NCI-H2029 treated with DMSO at 0.1 percent for 48 hours (cell line): ENCODE measurements around the gene CPNE5.

Source experiments
- DNase-seq: peaks from one replicate; lab custom pipeline; 2025; lab: John Stamatoyannopoulos, UW

Gene CPNE5

DNA sequence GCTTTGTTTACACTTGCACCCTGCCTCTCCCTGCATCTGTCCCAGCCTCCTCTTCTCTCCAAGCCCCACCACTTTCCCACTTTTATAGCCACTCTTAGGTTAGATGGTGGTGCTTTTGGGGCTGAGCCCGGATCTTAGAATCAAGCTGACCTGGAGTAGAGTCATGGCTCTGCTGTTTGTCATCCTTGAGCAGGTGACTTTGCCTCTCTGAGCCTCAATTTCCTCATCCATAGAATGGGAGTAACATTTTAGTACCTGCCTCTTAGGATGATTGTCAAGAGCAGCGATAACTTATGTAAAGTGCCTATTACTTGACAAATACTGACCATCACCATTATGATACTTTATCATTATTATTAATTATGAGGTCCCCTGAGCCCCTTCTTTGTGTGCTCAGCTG lies 48.2 kb downstream of the CPNE5 start:
- DNase-seq: no peak

DNA sequence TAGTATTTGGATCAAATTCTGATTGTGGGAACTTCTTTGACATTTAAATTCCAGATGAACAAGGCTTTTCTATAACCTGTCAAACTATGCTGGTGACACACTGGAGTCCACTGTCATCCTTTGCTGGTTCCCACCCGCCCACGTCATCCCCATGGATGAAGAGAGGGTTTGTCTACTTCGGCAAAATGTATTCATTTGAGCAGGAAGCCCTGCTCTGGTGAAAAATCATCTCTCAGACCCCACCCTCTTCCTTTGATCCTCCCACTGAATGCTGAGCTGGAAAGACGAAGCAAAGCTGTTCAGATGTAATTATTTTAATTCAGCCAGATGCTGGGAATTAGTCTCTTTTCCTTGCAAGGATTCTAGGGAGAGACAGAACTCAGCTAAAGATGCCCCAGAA lies 50.5 kb downstream of the CPNE5 start:
- DNase-seq: no peak

DNA sequence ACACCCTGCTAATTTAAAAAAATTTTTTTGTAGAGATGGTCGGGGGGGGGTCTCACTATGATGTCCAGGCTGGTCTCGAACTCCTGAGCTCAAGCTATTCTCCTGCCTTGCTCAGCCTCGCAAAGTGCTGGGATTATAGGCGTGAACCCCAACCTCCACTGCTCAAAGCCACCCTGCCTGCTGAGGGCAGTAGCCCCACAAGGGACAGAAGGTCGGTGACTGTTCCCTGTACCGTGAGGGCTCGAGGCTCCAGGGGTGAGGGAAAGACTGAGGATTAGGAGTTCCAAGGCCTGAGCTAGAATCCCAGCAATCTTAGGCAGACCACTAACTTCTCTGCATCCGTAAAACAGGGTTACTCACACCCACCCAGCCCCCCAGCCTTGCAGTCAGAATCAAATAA lies 51.1 kb downstream of the CPNE5 start:
- DNase-seq: no peak

DNA sequence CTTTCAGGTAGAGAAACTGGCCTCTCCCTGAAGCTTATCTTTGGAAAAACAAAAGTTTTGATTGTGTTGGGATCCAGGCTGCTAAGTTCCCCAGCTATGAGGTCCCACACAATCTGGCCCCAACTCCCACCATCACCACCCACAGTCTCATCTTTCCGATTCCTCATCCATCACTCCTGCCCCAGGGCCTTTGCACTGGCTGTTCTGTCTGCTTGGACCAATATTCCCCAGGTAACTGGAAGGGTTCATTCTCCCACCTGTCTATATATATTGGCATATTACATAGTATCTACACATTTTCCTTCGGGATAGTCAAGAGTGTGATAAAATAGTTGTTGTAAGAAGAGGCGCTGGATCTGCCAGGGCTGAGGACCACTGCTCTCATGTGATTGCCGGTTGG lies 52.0 kb downstream of the CPNE5 start:
- no peak for DNase-seq

DNA sequence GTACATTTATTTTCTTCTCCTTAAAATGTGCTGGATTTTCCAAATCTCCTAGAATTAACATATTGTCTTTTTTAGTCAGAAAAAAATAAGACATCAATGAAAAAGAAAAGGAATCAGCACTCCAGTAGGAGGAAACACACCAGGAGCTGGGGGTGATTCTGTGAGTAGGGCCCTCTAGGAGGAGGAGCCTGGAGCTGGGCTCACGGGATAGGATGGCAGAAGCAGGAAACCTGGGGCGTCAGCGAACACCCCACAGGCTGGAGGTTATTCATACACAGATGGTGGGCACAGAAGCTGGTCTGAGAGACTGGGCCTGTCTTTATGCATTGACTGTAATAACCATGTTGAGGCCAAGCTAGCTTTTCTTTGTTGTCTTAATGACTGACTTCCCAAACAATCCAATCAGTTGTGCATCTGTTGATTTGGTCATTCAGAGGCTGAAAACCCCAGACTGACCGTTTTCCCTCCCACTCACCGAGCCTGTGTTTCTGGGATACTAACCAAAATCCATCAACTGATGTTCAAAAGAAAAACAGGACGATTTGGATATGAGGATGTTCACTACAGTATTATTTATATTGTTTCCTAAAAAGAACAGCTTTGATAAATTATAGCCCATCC lies 53.1 kb downstream of the CPNE5 start:
- DNase-seq: no peak

DNA sequence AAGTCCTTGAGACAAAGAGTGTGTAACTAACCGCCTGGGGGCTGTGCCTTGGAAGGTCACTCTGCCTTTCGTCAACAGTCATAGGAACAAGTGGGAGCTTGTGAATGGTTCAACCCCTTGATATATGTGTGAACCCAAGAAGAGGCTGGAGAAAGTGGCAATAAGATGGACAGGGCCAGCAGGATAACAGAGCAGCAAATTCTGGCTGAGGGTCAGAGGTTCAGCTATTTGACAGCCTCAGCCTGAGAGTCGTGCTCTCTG lies 54.9 kb downstream of the CPNE5 start:
- no peak for DNase-seq

DNA sequence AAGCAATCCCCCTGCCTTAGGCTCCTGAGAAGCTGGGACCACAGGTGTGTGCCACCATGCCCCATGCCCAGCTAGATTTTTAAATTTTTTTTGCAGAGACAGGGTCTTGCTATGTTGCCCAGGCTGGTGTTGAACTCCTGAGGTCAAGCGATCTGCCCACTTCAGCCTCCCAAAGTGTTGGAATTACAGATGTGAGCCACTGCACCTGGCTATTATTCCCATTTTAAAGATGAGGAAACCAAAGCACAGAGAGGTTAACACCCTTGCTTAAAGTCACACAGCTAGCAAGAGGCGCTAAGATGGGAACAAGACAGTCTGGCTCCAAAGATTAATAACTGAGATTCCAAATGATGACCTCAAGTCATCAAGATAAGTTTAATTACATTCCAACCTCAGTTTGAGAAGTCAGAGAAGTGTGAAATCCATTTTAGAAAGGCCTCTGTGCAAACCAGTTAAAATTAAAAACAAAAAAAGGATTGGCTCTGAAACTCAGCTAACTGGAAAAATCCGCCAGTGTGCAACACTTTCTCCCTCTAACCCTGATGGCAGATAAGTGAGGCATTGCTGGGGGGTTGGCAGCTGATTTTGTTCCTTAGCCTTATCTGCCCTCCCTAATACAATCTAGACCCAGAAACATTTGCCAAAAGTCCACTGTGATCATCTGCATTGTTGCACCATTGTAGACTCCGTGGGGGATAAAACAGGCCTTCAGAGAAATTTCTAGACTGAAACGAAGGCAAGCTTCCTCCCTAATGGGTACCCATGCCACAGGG lies 55.5 kb downstream of the CPNE5 start:
- DNase-seq: no peak

DNA sequence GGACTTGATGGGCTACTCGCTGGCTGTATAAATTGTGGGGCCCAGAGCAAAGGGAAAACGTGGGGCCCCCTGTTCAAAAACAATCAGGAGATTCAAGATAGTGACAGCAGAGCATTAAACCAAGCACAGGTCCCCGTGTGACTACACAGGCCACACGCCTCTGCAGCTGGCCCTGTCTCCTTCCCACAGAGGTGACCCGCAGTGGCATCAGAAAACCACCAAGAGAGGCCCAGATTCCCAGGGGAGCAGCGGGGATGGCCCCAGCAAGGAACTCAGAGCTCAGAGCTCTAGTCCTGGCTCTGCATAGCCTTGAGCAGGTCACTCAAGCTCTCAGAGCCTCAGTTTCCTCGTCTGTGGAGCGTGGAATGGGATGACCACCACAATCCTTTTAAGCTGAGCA lies 57.6 kb downstream of the CPNE5 start:
- DNase-seq: no peak

DNA sequence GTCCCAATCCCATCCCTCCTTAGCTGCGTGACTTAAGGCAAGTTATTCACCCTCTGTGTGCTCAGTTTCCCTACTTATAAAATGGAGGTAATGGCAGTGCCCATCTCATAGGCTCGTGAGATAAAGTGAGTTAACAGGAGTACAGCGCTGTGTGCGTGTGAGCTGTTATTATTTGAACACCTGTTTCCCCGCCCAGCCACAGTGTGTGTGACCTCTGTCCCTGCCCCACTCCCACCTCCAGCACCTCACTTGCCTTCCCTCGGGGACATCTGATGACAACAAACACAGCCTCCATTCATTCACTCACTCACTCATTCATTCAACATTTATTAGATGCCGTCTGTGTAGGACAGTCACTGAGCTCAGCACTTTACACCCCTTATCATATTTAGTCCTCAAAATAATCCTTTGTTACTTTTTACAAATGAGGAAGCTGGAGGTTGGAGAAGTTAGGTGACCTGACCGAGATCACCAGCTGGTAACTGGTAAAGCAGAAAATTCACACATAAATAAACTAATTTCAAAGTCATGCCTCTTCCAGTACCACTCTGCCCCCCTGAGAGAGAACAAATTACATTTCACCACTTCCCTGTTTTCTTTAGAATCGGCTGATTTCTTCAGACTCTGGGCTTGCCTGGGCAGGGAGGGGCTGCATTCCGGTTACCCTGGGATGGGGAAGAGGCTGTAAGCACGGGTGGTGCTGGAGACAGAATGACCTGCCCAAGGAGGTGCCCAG lies 58.6 kb downstream of the CPNE5 start:
- DNase-seq: no peak

DNA sequence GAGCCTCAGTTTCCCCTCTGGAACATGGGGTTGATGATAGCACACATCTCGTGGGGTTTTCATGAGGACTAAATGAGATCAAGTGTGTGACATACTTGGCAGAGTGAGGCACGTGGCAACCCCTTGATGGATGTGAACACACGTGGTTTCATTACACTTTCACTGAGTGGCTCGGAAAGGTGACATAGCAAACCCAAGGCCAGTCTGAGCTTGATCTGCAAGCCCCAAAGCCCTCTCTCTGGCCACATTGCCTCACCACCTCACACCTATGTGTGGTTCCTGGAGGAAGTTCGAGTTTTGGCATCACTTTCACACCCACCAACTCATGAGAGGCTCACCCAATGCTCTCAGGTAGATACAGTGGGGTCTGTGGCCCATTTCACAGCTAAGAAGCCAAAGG lies 60.0 kb downstream of the CPNE5 start:
- no peak for DNase-seq

DNA sequence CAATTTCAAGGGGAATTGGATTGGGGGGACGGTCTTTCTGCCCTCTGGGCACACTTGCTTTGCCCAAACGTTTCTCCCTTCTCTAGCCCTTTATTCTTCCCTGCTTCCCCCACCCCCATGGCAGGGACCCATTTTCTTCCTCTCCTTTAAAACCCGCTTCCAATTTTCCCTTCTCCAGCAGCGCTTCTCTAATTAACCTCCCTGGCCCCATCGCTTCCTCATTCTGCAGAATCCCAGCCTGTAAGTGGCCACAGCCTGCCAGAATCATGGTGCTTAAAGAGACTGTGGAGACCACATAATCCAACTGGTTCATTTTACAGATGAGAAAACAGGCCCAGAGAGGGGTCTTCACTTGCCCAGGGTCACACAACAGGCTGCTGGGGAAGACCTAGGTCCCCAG lies 61.4 kb downstream of the CPNE5 start:
- no peak for DNase-seq

DNA sequence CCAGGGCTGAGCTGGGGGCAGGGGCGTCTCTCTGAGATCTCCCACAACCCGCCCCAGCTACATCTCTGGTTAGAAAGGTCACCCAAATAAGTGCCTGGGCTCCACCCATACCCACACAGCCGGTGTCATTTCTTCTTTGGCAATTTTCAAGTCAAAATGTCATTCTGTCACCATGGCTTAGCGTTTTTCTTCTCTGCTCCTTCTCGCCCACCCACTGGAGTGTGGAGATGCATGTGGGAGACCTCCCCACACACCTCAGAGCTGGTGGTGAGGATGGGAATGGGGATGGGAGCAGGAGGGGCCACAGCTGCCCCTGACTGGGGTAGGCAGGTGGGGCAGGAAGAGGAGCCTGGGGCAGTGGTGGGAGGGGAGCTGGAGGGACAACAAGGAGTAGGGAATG lies 63.1 kb downstream of the CPNE5 start:
- no peak for DNase-seq

DNA sequence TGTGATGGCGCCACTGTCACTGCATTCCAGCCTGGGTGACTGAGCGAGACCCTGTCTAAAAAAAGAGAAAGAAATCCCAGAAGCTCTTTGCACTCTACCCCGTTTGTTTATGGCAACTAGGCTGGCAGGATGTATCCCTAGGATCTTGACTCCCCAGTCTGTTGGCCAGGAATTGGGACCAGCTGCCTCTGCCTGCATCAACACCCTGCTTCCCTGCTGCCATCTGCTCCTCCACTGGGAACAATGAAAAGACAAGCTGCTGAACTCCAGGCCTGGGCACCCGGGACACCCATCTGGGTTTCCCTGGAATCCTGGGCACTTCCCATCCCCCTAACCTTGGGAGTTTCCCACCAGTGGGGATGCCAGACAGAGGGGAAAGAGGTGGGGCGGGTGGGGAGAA lies 64.9 kb downstream of the CPNE5 start:
- no peak for DNase-seq

DNA sequence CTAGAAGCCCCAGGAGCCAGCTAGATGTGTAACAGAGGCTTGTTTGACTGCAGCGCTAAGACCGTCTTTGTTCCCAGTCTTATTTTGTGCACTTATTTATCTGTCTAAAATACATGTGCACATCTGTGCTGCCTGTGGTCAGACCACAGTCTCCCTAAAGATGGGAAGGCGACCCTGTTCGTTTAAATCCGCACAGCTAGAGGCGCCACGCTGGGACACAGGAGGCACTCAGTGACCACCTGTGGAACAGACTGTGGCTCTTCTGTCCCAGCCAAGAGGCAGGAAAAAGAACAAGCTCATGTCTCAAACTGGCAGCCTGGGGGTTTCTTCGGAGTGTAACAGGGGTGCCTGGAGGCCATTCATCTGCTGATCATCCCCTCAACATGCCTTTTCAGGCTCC lies 66.8 kb downstream of the CPNE5 start:
- no peak for DNase-seq

DNA sequence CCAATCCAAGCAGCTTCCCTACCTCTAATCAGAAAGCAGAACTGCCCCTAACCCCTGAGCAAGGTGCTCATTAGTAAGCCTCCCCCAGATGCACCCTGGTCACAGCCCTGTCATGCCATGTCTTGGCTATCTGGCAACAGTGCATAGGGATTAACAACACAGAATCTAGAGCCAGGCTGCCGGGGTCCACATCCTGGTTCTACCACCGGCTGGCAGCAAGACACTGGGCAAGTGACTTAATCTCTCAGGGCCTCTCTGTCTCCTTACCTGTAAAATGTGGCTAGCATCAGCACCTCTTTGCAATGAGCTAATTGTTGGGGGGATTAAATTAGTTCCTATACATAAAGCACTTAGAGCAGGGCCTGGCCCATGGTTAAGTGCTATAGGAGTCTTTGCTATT lies 68.1 kb downstream of the CPNE5 start:
- DNase-seq: no peak

DNA sequence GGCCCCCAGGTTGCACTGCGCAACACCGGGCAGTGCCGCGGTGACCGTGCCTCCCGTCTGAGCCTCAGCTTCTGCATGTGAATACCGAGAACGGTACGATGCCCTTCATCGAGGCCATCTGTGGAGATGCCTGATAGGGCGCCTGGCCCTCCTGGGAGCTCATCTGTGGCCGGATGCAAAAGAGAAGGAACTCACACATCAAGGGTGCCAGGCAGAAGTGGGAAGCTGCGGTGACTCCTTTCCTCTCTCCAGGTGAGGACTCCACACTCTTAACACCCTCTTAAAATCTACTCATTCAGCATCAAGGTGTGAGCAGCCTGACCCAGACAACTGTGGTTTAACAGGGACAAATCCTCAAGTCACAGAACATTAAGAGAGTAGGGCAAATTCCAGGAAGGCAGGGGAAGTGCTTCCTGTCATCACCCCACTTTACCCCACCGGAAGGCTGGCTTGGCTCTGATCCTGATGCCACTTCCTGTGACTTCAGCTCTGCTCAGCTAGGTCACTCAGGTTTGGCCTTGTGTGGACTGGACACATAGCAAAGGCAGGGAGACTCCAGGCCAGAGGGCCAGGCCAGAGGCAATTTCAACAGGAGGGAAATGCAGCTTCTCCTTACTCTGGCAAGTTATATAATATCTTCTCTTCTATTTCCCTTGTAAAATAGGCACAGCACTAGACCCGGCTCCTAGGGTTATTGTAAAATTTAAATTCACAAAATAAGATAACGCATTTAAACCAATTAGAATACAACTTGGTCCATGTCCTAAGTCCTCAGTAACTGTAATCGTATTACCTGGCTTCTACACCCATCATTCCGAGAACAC lies 69.4 kb downstream of the CPNE5 start:
- DNase-seq: no peak

DNA sequence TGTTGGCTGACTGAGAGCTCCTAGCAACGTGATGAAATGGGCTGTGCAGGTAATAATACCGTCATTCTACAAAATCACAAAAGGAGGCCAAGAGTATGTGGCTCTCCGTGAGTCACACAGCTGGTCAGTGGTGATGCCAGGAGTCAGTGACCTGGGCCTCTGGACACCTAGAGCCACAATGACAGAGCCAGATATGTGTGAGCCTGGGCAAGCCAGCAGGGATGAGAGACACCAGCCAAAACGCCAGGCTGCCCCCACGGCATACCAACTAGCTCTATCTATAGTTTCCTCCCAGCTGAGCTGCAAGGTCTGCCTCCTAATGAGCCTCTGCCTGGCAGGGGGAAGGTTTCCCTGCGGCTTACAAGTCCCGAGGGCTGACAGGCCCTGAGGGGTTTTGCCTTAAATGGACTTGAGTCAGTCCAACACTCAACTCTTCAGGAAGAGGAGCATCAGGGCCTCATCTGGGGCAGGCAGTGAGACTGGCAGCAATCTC lies 70.0 kb downstream of the CPNE5 start:
- DNase-seq: no peak

DNA sequence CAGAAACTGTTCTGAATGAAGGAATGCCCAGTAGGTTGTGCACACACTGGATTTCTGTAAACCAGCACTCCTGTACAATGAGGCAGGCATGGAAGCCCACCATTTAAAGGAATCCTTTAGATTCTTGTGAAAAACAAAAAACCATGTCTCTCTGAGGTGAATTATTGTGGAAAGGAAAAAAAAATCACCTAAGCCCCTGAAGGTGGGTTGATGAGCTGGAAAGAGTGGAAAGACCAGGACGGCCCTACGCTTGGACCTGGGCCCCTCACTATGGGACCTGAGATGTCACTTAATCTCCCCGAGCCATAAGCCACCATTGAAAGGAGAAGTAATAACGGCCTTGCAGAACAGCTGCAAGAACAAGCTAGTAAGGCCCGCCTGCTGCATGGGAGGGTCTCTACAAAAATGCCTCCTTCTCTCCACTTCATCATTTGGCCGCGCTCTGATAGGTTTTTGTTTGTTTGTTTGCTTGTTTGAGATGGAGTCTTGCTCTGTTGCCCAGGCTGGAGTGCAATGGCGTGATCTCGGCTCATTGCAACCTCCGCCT lies 72.8 kb downstream of the CPNE5 start:
- DNase-seq: no peak

DNA sequence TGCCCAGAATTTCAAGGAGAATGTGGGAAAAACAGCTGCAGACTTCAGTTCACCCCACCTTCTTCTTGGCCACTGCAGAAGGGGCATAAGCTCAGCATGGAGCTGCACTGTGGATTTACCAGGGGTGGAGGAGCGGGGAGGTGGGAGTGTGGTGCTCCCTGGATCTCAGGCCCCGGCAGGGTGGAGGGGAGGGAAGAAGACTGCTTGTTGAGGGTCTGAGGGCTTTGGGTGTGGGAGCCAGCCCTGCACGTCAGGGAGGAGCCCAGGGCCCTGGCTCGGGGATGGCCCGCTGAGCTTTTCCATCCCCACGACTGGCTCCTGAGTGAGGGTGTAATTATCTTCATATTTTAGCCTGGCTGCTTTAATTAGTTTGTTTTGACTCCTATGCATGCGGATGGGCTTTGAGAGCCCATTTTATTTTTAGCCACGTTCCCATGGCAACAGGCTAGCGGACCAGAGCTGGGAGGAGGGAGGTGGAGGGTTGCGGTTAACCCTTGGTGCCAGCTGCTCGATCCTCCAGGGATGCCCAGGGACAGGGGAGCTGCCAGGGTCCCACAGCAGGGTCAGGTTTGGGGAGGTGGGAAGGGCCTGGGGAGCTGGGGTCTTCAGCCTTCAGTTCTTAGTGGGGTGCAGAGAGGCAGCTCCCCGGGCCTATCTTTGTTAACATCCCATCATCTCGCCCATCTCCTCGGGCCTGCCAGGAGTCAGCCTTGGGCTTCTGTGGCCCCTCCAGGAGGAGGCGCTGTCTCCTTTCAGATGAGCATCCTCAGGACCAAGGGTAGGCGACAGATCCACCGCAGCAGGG lies 73.4 kb downstream of the CPNE5 start:
- peak; percentile 67 for DNase-seq

DNA sequence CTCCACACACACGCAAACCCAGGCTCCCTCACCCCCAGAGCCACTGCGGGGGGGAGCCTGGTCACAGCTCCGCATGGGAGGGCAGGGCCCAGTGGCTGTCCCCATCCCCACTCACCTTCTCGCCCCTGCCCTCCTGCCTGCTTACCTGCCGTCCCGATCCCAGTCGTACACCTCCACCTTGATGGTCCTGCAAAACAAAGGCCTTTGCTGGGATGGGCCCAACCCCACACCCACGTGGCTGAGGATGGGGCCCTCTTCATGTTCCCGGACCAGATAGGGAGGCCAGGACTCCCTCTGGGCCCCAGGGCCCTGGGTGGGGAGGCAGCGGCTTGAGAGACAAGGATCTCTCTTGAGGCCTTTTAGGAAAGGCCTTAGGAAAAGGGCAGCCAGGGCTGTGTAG lies 74.1 kb downstream of the CPNE5 start:
- no peak for DNase-seq

DNA sequence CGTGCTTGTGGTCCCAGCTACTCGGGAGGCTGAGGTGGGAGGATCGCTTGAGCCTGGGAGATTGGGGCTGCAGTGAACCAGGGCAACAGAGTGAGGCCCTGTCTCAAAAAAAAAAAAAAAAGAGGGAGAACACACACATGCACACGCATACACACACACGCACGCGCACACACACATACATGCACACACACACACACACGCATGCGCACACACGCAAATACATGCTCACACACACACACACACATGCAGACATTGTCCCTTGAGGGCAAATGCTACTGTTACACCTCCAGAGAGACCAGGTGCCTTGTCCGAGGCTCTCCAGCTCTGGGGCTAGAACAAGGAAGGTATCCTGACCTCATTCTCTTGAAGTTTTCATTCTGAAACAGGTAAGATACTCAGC lies 77.1 kb downstream of the CPNE5 start:
- no peak for DNase-seq
